Measurements from ENCODE around the gene STX7. TPM values are rescaled to one million over a fixed set of nuclear protein-coding genes. Genes with fewer than 3 reads are reported as not detected.

Gene STX7
- total RNA-seq, 1 experiment from 2014 or later, result 41.0 TPM

GRCh38 chr6:132551214-132551613 is 38.3 kb upstream of the STX7 start:
- DNase-seq, result no peak
- BruUV-seq (replicated peaks), result no TSS peak
- Mint-ChIP-seq H3K27me3 (ENCODE audit: insufficient read depth, unreplicated experiment) (no peaks in the 10 kb centered on the region), H3K36me3 (ENCODE audit: insufficient read depth, unreplicated experiment) (no peaks in the 10 kb centered on the region), H3K4me3 (ENCODE audit: unreplicated experiment) (no peak overlapping the region), H3K4me1 (ENCODE audit: low read depth, unreplicated experiment) (no peaks in the 10 kb centered on the region), H3K27ac (ENCODE audit: unreplicated experiment) (no peak overlapping the region), H3K9me3 (ENCODE audit: unreplicated experiment) (no peaks in the 10 kb centered on the region)
- no peaks in the 10 kb centered on the region for H3K4me1 ChIP-seq
- intact Hi-C loops (cut with micrococcal nuclease; ENCODE audit: unreplicated experiment), result no loop called here
- H3K27me3 ChIP-seq (replicated peaks; ENCODE audit: control insufficient read depth, insufficient read depth, low read length), result no peaks in the 10 kb centered on the region
- no peaks in the 10 kb centered on the region for H3K36me3 ChIP-seq (ENCODE audit: control insufficient read depth, insufficient read depth, low read length)
- no peaks in the 10 kb centered on the region for H3K9me3 ChIP-seq
- POLR2A ChIA-PET, result no interaction called here
- CTCF ChIA-PET, result no interaction called here
- no peak overlapping the region for H3K4me3 ChIP-seq (ENCODE audit: low read depth, low read length)
- TF ChIP-seq CTCF (IDR thresholded peaks at IDR 0.05; ENCODE audit: insufficient read depth in 1 of 2, low read depth in 1 of 2, low read length in 1 of 2, severe bottlenecking in 1 of 2, unreplicated experiment in 1 of 2), result no peak

GRCh38 chr6:132548746-132549463 is 36.0 kb upstream of the STX7 start:
- ChIA-PET POLR2A (no interaction called here), CTCF (no interaction called here)
- Histone ChIP-seq H3K27me3 (replicated peaks; ENCODE audit: control insufficient read depth, insufficient read depth, low read length) (no peaks in the 10 kb centered on the region), H3K4me3 (ENCODE audit: low read depth, low read length) (no peak overlapping the region), H3K4me1 (no peaks in the 10 kb centered on the region), H3K9me3 (no peaks in the 10 kb centered on the region), H3K36me3 (ENCODE audit: control insufficient read depth, insufficient read depth, low read length) (no peaks in the 10 kb centered on the region)
- H3K9me3 Mint-ChIP-seq (ENCODE audit: unreplicated experiment), result no peaks in the 10 kb centered on the region
- TF ChIP-seq CTCF (IDR thresholded peaks at IDR 0.05; ENCODE audit: insufficient read depth in 1 of 2, low read depth in 1 of 2, low read length in 1 of 2, severe bottlenecking in 1 of 2, unreplicated experiment in 1 of 2), result no peak
- no peaks in the 10 kb centered on the region for H3K36me3 Mint-ChIP-seq (ENCODE audit: insufficient read depth, unreplicated experiment)
- H3K4me1 Mint-ChIP-seq (ENCODE audit: low read depth, unreplicated experiment), result no peaks in the 10 kb centered on the region
- H3K27ac Mint-ChIP-seq (ENCODE audit: unreplicated experiment), result no peak overlapping the region
- BruUV-seq (replicated peaks), result no TSS peak
- no peak for DNase-seq
- intact Hi-C loops (cut with micrococcal nuclease; ENCODE audit: unreplicated experiment), result no loop called here
- no peaks in the 10 kb centered on the region for H3K27me3 Mint-ChIP-seq (ENCODE audit: insufficient read depth, unreplicated experiment)
- no peak overlapping the region for H3K4me3 Mint-ChIP-seq (ENCODE audit: unreplicated experiment)

- TF ChIP-seq CTCF (IDR thresholded peaks at IDR 0.05; ENCODE audit: insufficient read depth in 1 of 2, low read depth in 1 of 2, low read length in 1 of 2, severe bottlenecking in 1 of 2, unreplicated experiment in 1 of 2), result no peak
- no peak for DNase-seq
- H3K27me3 ChIP-seq (replicated peaks; ENCODE audit: control insufficient read depth, insufficient read depth, low read length), result no peaks in the 10 kb centered on the region
- no peaks in the 10 kb centered on the region for H3K9me3 ChIP-seq
- Mint-ChIP-seq H3K4me1 (ENCODE audit: low read depth, unreplicated experiment) (no peaks in the 10 kb centered on the region), H3K27me3 (ENCODE audit: insufficient read depth, unreplicated experiment) (peaks cover 5% of the 10 kb centered on the region), H3K4me3 (ENCODE audit: unreplicated experiment) (no peak overlapping the region), H3K27ac (ENCODE audit: unreplicated experiment) (no peak overlapping the region), H3K36me3 (ENCODE audit: insufficient read depth, unreplicated experiment) (no peaks in the 10 kb centered on the region), H3K9me3 (ENCODE audit: unreplicated experiment) (no peaks in the 10 kb centered on the region)
- CTCF ChIA-PET, result interaction anchor here (0.6 kb wide), 1 partner anchor 14 kb away, joined by 3 read pairs; no protein-coding TSS in a partner anchor
- H3K4me1 ChIP-seq, result no peaks in the 10 kb centered on the region
- no peak overlapping the region for H3K4me3 ChIP-seq (ENCODE audit: low read depth, low read length)
- no TSS peak for BruUV-seq (replicated peaks)
- POLR2A ChIA-PET, result interaction anchor here (0.5 kb wide), 1 partner anchor 593 kb away, joined by 4 read pairs; the partner anchor contains the start of gene CCN2
- intact Hi-C loops (cut with micrococcal nuclease; ENCODE audit: unreplicated experiment), result no loop called here
- no peaks in the 10 kb centered on the region for H3K36me3 ChIP-seq (ENCODE audit: control insufficient read depth, insufficient read depth, low read length)
Measured at GRCh38 chr6:132544826-132545225, 31.9 kb upstream of the STX7 start.
